Activated CD4-positive, alpha-beta T cell treated with anti-CD3 and anti-CD28 coated beads for 36 hours (primary cell): Measurements from ENCODE around the gene EPB41. TPM values are rescaled to one million over a fixed set of nuclear protein-coding genes. Genes with fewer than 3 reads are reported as not detected.
A peak's percentile ranks its signal among the peaks of the same experiment; 100 is the strongest.

ENCODE experiments used
- ATAC-seq: fragments of 200-7000 bp; cut with Tn5 transposase; one replicate; pipeline ENCODE4 v1.10.0; 2021; ENCODE audit warnings: mild to moderate bottlenecking, moderate library complexity
- CTCF ChIA-PET: fragments of 350-600 bp; sonication (Branson Sonifier 250); formaldehyde crosslinking; loops from one replicate; lab custom pipeline; 2021; ENCODE audit warnings: antibody characterized with exemption; lab: Charles Lee
- POLR2A ChIA-PET: fragments of 350-600 bp; sonication (Branson Sonifier 250); formaldehyde crosslinking; loops from one replicate; lab custom pipeline; 2021; ENCODE audit warnings: antibody characterized with exemption, inconsistent platforms; lab: Charles Lee
- DNase-seq: peaks from one replicate; pipeline ENCODE4 v3.0.0-alpha.2; 2020
- H3K27ac Mint-ChIP-seq: one replicate; pipeline ENCODE4 v1.8.0; 2021; ENCODE audit warnings: mixed read lengths
- H3K27me3 Mint-ChIP-seq: one replicate; pipeline ENCODE4 v1.8.0; 2021; ENCODE audit warnings: mixed read lengths
- H3K36me3 Mint-ChIP-seq: one replicate; pipeline ENCODE4 v1.8.0; 2021; ENCODE audit warnings: low read depth, mixed read lengths
- H3K4me1 Mint-ChIP-seq: one replicate; pipeline ENCODE4 v1.8.0; 2021; ENCODE audit warnings: mixed read lengths
- H3K4me3 Mint-ChIP-seq: one replicate; pipeline ENCODE4 v1.8.0; 2021; ENCODE audit warnings: mild to moderate bottlenecking, moderate library complexity, mixed read lengths
- H3K9me3 Mint-ChIP-seq: one replicate; pipeline ENCODE4 v1.8.0; 2021; ENCODE audit warnings: low read depth, mixed read lengths
- intact Hi-C, 2 experiments: fragments of 100-400 bp; cut with DNase I in 1 of 2; cut with micrococcal nuclease in 1 of 2; formaldehyde crosslinking; loops; one replicate each; pipeline versions ENCODE4 v1.14.2 to v1.15.1; 2022 to 2024; cut with DNase I, micrococcal nuclease
- total RNA-seq, 2 experiments: library from RNA; stranded (reverse); gene quantifications; one replicate each; pipeline ENCODE4 v1.2.3, GENCODE V29; 2021

The EPB41 gene
- total RNA-seq, 2 experiments from 2014 or later = 75.5 to 130 TPM

GRCh38 chr1:28882009-28882628 lies 32.2 kb upstream of the EPB41 start:
- intact Hi-C loops = loop anchor here (1.0 kb wide), 4 partner anchors 152 to 321 kb away; no protein-coding TSS in a partner anchor
- Mint-ChIP-seq H3K4me3 (no peak overlapping the region), H3K27ac (peak overlapping the region; percentile 10), H3K27me3 (no peaks in the 10 kb centered on the region), H3K9me3 (no peaks in the 10 kb centered on the region), H3K4me1 (peaks cover 32% of the 10 kb centered on the region), H3K36me3 (no peaks in the 10 kb centered on the region)
- POLR2A ChIA-PET = interaction anchor here (0.6 kb wide), 2 partner anchors 143 to 166 kb away, joined by 3 read pairs; no protein-coding TSS in a partner anchor
- DNase-seq (peak; percentile 90), ATAC-seq (peak; percentile 16)
- CTCF ChIA-PET = interaction anchor here (0.6 to 10.7 kb wide), 33 partner anchors 9 to 344 kb away, joined by 3 to 284 read pairs (median 4); partner anchors contain the start of genes SRSF4 and TMEM200B

- DNase-seq (no peak), ATAC-seq (no peak)
- ChIA-PET POLR2A (no interaction called here), CTCF (interaction anchor here (0.6 to 10.7 kb wide), 7 partner anchors 20 to 323 kb away, joined by 3 to 284 read pairs (median 4); no protein-coding TSS in a partner anchor)
- no peaks in the 10 kb centered on the region for H3K36me3 Mint-ChIP-seq
- H3K4me3 Mint-ChIP-seq = no peak overlapping the region
- H3K27me3 Mint-ChIP-seq = no peaks in the 10 kb centered on the region
- H3K4me1 Mint-ChIP-seq = peaks cover 35% of the 10 kb centered on the region
- H3K27ac Mint-ChIP-seq = no peak overlapping the region
- no peaks in the 10 kb centered on the region for H3K9me3 Mint-ChIP-seq
- intact Hi-C loops = no loop called here
Measured at GRCh38 chr1:28883242-28883616, 31.1 kb upstream of the EPB41 start.

GRCh38 chr1:28885472-28885877 lies 28.9 kb upstream of the EPB41 start:
- DNase-seq (no peak), ATAC-seq (no peak)
- Mint-ChIP-seq H3K9me3 (no peaks in the 10 kb centered on the region), H3K4me3 (no peak overlapping the region), H3K27me3 (no peaks in the 10 kb centered on the region), H3K27ac (peak overlapping the region; percentile 59), H3K4me1 (peaks cover 46% of the 10 kb centered on the region), H3K36me3 (no peaks in the 10 kb centered on the region)
- intact Hi-C loops = loop anchor here (1.0 to 5.0 kb wide), 11 partner anchors 30 to 1832 kb away; partner anchors contain the start of genes SRSF4 (in 2 of the 2) and TMEM200B (in 1 of the 2)
- CTCF ChIA-PET = interaction anchor here (0.7 to 10.7 kb wide), 6 partner anchors 9 to 330 kb away, joined by 3 to 284 read pairs (median 10); no protein-coding TSS in a partner anchor
- POLR2A ChIA-PET = interaction anchor here (0.6 to 1.4 kb wide), 5 partner anchors 17 to 372 kb away, joined by 3 to 4 read pairs (median 3); no protein-coding TSS in a partner anchor

- H3K9me3 Mint-ChIP-seq = no peaks in the 10 kb centered on the region
- peaks cover 46% of the 10 kb centered on the region for H3K4me1 Mint-ChIP-seq
- ATAC-seq (no peak), DNase-seq (no peak)
- H3K27me3 Mint-ChIP-seq = no peaks in the 10 kb centered on the region
- ChIA-PET POLR2A (no interaction called here), CTCF (interaction anchor here (0.9 to 1.5 kb wide), 2 partner anchors 10 to 294 kb away, joined by 3 to 7 read pairs; no protein-coding TSS in a partner anchor)
- no peaks in the 10 kb centered on the region for H3K36me3 Mint-ChIP-seq
- H3K4me3 Mint-ChIP-seq = peak overlapping the region; percentile 90
- H3K27ac Mint-ChIP-seq = peak overlapping the region; percentile 88
- intact Hi-C loops = loop anchor here (1.0 to 5.0 kb wide), 12 partner anchors 29 to 1831 kb away; partner anchors contain the start of genes SRSF4 (in 2 of the 2) and TMEM200B (in 1 of the 2)
Measured at GRCh38 chr1:28885977-28886730, 28.2 kb upstream of the EPB41 start.

GRCh38 chr1:28886731-28887418 lies 27.5 kb upstream of the EPB41 start:
- CTCF ChIA-PET = interaction anchor here (0.9 to 1.0 kb wide), 3 partner anchors 145 to 293 kb away, joined by 3 to 5 read pairs (median 3); no protein-coding TSS in a partner anchor
- H3K4me3 Mint-ChIP-seq = peak overlapping the region; percentile 90
- DNase-seq (peak; percentile 95), ATAC-seq (peak; percentile 77)
- H3K27me3 Mint-ChIP-seq = no peaks in the 10 kb centered on the region
- no peaks in the 10 kb centered on the region for H3K9me3 Mint-ChIP-seq
- H3K27ac Mint-ChIP-seq = peak overlapping the region; percentile 88
- peaks cover 43% of the 10 kb centered on the region for H3K4me1 Mint-ChIP-seq
- H3K36me3 Mint-ChIP-seq = no peaks in the 10 kb centered on the region
- POLR2A ChIA-PET = no interaction called here
- intact Hi-C loops = loop anchor here (1.0 to 5.0 kb wide), 8 partner anchors 27 to 1830 kb away; partner anchors contain the start of genes EPB41 (in 1 of the 2), MECR (in 1 of the 2), SRSF4 (in 1 of the 2) and TMEM200B (in 1 of the 2)

GRCh38 chr1:28887419-28887834 lies 26.9 kb upstream of the EPB41 start:
- no peaks in the 10 kb centered on the region for H3K9me3 Mint-ChIP-seq
- POLR2A ChIA-PET = interaction anchor here (0.5 kb wide), 1 partner anchor 374 kb away, joined by 3 read pairs; no protein-coding TSS in a partner anchor
- CTCF ChIA-PET = interaction anchor here (1.0 kb wide), 3 partner anchors 12 to 146 kb away, joined by 3 to 5 read pairs (median 3); no protein-coding TSS in a partner anchor
- DNase-seq = peak; percentile 50
- intact Hi-C loops = loop anchor here (1.0 to 5.0 kb wide), 8 partner anchors 27 to 1830 kb away; partner anchors contain the start of genes EPB41 (in 1 of the 2), MECR (in 1 of the 2), SRSF4 (in 1 of the 2) and TMEM200B (in 1 of the 2)
- H3K27ac Mint-ChIP-seq = peak overlapping the region; percentile 89
- H3K27me3 Mint-ChIP-seq = no peaks in the 10 kb centered on the region
- no peaks in the 10 kb centered on the region for H3K36me3 Mint-ChIP-seq
- no peak for ATAC-seq
- H3K4me3 Mint-ChIP-seq = peak overlapping the region; percentile 90
- peaks cover 39% of the 10 kb centered on the region for H3K4me1 Mint-ChIP-seq

GRCh38 chr1:28887835-28888682 lies 26.3 kb upstream of the EPB41 start:
- Mint-ChIP-seq H3K9me3 (no peaks in the 10 kb centered on the region), H3K36me3 (no peaks in the 10 kb centered on the region), H3K27ac (peak overlapping the region; percentile 89), H3K4me3 (peak overlapping the region; percentile 90), H3K4me1 (peaks cover 39% of the 10 kb centered on the region), H3K27me3 (no peaks in the 10 kb centered on the region)
- CTCF ChIA-PET = interaction anchor here (0.8 to 1.2 kb wide), 6 partner anchors 11 to 151 kb away, joined by 3 to 5 read pairs (median 3); no protein-coding TSS in a partner anchor
- intact Hi-C loops = loop anchor here (1.0 to 5.0 kb wide), 8 partner anchors 26 to 1829 kb away; partner anchors contain the start of genes EPB41 (in 1 of the 2), MECR (in 1 of the 2), SRSF4 (in 1 of the 2) and TMEM200B (in 1 of the 2)
- ATAC-seq = no peak
- POLR2A ChIA-PET = interaction anchor here (0.5 kb wide), 1 partner anchor 375 kb away, joined by 3 read pairs; no protein-coding TSS in a partner anchor
- peak; percentile 17 for DNase-seq

- intact Hi-C loops = loop anchor here (5.0 kb wide), 5 partner anchors 38 to 1828 kb away; partner anchors contain the start of genes SRSF4 (in 1 of the 2) and TMEM200B (in 1 of the 2)
- DNase-seq = no peak
- H3K4me1 Mint-ChIP-seq = peaks cover 43% of the 10 kb centered on the region
- H3K4me3 Mint-ChIP-seq = peak overlapping the region; percentile 2
- H3K27me3 Mint-ChIP-seq = no peaks in the 10 kb centered on the region
- H3K27ac Mint-ChIP-seq = no peak overlapping the region
- H3K36me3 Mint-ChIP-seq = no peaks in the 10 kb centered on the region
- POLR2A ChIA-PET = interaction anchor here (0.9 kb wide), 1 partner anchor 25 kb away, joined by 3 read pairs; the partner anchor contains the start of gene EPB41
- H3K9me3 Mint-ChIP-seq = no peaks in the 10 kb centered on the region
- ATAC-seq = no peak
- CTCF ChIA-PET = interaction anchor here (1.2 kb wide), 1 partner anchor 10 kb away, joined by 4 read pairs; no protein-coding TSS in a partner anchor
Measured at GRCh38 chr1:28888915-28889314, 25.5 kb upstream of the EPB41 start.

GRCh38 chr1:28889357-28889756 lies 25.0 kb upstream of the EPB41 start:
- CTCF ChIA-PET = no interaction called here
- no peaks in the 10 kb centered on the region for H3K9me3 Mint-ChIP-seq
- no peak for ATAC-seq
- DNase-seq = no peak
- no peaks in the 10 kb centered on the region for H3K27me3 Mint-ChIP-seq
- peaks cover 1% of the 10 kb centered on the region for H3K36me3 Mint-ChIP-seq
- H3K27ac Mint-ChIP-seq = no peak overlapping the region
- intact Hi-C loops = loop anchor here (5.0 kb wide), 5 partner anchors 38 to 1828 kb away; partner anchors contain the start of genes SRSF4 (in 1 of the 2) and TMEM200B (in 1 of the 2)
- POLR2A ChIA-PET = interaction anchor here (0.9 kb wide), 1 partner anchor 25 kb away, joined by 3 read pairs; the partner anchor contains the start of gene EPB41
- peaks cover 41% of the 10 kb centered on the region for H3K4me1 Mint-ChIP-seq
- H3K4me3 Mint-ChIP-seq = no peak overlapping the region
